HG02973 (cell line): ENCODE data around the gene KIF26B.
A peak's percentile ranks its signal among the peaks of the same experiment; 100 is the strongest.
"Not testable (repeated sequence)": the region's sequence is repeated elsewhere in the genome, so short reads cannot be mapped to it uniquely, and the experiment has no call there.

Experiments
- ATAC-seq: cut with Tn5 transposase; IDR thresholded peaks from one replicate; pipeline ENCODE4 v1.9.1; 2021; ENCODE audit warnings: moderate library complexity; ENCODE audit not compliant: unreplicated experiment

KIF26B gene

GRCh38 chr1:245663373-245663772, 508.6 kb downstream of the KIF26B start:
- ATAC-seq = no peak

GRCh38 chr1:245663841-245664240, 509.1 kb downstream of the KIF26B start:
- no peak for ATAC-seq

GRCh38 chr1:245666412-245666811, 511.6 kb downstream of the KIF26B start:
- ATAC-seq = no peak

DNA sequence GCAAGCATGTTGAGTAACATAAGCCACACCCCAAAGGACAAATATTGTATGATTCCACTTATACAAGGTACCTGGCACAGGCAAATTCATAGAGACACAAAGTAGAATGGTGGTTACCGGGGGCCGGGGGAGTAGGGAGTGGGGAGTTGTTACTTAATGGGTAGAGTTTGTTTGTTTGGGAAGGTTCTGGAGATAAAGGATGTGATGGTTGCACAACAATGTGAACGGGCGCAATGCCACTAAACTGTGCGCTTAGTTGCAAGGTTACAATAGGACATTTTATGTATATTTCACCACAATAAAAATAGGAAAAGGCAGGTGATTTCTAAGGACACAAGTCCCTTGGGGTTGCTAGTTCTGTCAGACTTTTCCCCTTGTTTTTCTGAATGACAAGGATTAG, 516.6 kb downstream of the KIF26B start:
- ATAC-seq = no peak

- no peak for ATAC-seq
Observed at GRCh38 chr1:245671966-245672767, 517.4 kb downstream of the KIF26B start.

DNA sequence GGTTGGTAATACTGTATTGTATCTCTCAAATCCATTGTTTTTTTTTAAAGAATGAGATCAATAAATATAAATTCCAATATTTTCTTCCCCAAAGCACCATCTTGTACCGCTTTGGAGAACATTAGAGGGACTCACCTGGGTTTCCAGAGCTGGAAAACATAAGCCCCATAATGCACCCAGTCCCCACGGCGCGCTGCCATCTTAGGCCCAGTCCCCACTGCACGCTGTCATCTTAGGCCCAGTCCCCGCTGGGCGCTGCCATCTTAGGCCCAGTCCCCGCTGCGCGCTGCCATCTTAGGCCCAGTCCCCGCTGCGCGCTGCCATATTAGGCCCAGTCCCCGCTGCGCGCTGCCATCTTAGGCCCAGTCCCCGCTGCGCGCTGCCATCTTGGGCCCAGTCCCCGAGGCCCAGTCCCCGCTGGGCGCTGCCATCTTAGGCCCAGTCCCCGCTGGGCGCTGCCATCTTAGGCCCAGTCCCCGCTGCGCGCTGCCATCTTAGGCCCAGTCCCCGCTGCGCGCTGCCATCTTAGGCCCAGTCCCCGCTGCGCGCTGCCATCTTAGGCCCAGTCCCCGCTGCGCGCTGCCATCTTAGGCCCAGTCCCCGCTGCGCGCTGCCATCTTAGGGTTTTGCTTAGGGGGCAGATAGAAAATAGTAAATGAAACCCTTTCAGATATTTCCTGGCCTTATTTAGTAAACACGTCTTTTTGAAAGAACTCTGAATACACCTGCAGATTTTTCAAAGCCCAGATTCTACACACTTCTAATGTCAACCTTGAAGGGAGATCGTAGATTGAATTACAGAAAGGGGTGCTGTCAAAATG, 518.3 kb downstream of the KIF26B start:
- ATAC-seq = not testable (repeated sequence)

- ATAC-seq = peak; percentile 65
Observed at GRCh38 chr1:245673881-245674414, 519.2 kb downstream of the KIF26B start.

DNA sequence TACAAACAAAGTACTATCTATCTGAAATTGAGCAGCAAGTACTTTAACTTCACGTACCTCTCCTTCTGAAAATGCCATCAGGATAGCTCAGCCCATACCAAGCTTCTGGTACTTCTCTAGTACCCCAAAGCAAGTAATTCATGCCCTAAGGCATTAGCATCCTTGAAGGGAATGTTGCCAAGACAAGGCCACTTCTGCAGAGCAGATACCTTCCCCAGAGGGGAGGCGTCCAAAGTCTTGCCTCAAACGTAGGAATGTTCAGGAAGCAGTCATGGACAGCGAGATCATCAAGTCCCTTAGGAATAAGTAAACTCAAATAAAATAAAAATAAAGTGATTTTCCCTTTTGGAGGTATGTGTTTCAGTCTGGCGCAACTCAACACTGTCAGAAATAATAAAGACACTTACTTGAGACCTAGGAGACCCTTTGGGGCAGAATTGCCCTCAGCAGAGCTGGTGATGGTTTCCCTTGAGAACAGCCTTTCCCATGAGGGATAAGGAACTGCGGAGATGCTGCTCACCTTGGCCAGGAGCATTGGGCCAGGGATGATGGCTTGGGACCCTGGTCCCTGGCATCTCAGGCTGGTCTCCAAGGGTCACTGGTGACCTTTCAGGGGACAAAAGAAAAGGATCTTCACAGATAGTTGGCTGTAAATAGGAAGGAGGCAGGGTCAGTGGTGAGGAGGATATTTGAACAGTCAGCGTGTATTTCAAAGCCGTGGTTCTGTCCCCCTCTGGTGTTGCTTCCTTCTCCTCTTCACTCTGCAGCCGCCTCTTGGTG, 522.9 kb downstream of the KIF26B start:
- no peak for ATAC-seq

DNA sequence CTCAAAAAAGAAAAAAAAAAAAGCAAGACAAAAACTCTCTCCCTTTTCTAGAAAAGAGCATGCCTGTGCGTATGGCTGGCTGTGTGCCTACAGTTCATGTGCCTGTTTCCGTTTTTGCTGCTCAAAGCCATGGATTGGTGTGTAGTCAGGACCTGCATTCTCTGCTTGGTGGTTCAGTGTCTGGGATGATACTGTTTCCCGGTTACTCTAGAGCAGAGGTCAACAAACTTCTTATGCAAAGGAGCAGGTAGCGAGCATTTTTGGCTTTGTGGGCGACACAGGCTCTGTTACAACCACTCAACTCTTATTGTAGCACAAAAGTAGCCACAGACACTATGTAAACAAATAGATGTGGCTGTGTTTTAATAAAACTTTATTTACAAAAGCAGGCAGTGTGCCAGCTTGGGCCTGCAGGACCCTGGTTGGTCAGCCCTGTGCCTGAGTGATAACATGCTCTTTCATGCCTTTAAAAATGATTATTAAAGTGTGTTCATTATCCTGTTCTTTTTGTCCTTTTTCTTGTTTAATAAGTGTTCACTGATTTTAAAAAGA, 524.2 kb downstream of the KIF26B start:
- no peak for ATAC-seq

- no peak for ATAC-seq
Observed at GRCh38 chr1:245679821-245680780, 525.3 kb downstream of the KIF26B start.

DNA sequence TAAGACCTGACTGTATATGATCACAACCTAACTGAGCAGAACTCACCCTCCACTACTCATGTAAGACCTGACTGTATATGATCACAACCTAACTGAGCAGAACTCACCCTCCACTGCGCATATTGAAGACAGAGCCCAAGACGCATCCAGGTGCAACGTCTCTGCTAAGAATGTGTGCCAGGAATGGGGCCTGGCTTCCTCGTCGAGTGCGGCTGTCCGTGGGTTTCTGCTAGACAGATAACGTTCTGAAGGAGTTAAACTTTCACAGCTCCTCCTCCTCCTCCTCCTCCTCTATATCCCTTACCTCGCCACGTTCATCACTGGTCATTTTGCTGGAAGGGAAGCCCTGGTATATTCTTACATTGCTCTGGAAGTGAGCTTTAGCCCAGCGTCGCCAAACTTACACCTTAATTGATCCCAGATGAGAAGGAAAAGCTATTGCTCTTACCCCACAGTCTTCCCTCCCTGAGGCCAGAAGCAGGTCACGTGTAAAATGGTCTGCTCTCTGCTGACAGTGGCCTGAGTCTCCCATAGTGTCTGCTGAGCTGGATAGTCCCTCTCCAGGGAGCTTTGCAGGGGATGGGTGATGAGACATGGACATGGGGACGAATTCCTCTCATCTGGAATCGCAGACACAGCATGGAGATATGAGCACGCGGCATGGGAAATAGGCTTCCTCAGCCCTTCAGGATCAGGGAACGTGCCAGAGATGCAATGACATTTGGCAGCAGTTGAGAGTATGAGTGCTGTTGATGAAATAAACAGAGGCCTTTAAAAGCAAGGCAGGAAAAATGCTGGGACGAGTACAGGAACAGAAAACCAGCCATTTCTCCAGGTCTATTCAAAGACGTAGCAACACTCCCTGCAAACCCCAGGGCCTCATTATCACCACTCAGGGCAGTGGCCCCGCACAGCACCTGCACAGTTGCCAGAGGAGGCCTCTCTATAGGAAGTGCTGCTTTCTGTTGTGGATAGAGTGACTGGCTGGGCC, 528.1 kb downstream of the KIF26B start:
- ATAC-seq = no peak

DNA sequence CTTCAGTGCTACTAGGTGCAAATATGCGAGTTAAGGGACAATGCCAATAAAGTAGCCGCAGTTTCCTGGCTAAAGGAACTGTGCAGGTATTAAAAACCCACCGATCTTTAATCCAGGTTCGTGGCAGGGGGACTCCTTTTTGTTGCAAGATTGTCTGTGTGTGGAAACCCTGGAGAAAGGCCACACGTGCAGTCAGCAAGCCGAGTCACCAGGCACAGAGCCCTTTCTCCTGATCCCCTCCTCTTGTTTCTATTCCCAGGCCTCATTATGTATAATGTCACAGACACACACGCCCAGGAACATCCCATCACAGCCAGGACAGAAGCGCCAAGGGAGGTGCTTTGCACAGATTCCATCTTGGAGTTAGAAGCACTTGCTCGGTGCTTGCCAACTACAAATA, 528.9 kb downstream of the KIF26B start:
- no peak for ATAC-seq

GRCh38 chr1:245684166-245684565, 529.4 kb downstream of the KIF26B start:
- ATAC-seq = no peak

DNA sequence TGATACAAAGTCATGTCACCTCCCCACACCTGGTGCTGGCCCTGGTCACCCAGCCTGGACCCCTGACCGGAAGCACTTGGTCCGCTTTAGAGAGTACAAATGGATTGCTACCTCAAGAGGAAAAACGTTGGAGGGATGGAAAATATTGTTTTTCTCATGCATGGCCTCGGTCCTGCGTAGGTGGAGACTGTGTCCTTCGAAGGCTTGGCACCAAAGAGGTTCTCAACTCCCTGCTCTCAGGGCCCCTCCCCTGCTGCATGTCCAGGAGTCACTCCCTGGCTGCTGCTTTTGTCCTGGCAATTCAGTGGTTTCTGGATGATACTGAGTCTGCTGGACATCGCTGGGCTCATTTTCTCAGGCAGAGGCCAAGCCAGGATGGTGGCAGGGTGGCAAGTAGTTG, 529.8 kb downstream of the KIF26B start:
- no peak for ATAC-seq

DNA sequence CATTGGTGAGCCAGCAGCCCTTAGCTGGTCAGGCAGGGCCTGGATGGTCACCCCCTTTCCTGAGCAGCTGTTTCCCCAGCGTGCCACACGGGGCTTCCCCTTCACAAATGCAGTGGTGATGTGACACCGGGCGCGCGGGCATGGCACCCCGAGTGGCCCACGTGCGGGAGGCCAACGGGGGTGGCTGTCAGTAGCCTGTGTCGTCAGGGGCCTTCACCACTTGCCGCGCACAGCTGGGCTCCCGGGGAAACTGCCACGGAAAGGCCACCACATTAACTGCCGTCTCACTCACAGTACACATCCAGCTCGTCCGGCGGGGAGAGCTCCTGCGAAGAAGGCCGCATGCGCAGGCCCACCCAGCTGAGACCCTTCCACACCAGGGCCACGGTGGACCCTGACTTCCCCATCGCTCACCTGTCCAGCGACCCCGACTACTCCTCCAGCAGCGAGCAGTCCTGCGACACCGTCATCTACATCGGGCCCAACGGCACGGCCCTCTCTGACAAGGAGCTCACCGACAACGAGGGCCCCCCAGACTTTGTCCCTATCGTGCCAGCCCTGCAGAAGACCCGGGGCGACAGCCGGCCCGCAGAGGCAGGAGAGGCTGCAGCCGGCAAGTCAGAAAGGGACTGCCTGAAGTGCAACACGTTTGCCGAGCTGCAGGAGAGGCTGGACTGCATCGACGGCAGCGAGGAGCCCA, 530.5 kb downstream of the KIF26B start:
- no peak for ATAC-seq

- no peak for ATAC-seq
Observed at GRCh38 chr1:245686006-245686405, 531.2 kb downstream of the KIF26B start.

DNA sequence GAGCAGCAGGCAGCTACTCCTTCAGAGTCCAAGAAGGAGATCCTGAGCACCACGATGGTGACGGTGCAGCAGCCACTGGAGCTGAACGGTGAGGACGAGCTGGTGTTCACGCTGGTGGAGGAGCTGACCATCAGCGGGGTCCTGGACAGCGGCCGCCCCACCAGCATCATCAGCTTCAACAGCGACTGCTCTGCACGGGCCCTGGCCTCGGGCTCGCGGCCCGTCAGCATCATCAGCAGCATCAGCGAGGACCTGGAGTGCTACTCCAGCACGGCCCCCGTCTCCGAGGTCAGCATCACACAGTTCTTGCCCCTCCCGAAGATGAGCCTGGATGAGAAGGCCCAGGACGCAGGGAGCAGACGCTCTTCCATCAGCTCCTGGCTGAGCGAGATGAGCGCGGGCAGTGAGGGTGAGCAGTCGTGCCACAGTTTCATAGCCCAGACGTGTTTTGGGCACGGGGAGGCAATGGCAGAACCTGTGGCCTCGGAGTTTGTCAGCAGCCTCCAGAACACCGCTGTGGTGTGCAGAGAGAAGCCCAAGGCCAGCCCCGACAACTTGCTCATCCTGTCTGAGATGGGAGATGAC, 531.8 kb downstream of the KIF26B start:
- no peak for ATAC-seq
